LNCaP clone FGC (cell line): ENCODE results near the gene WDR64.

Source experiments
- DNase-seq: peaks from one replicate; pipeline ENCODE4 v3.0.0-alpha.2; 2011; ENCODE audit warnings: low read depth
- H3K4me3 ChIP-seq: 2 replicates; pipeline ENCODE4 v1.5.1; 2011; ENCODE audit warnings: mild to moderate bottlenecking, low read depth, low read length, control low read depth
- CTCF ChIP-seq: IDR thresholded peaks from 2 replicates; pipeline ENCODE4 v1.5.1; 2012; ENCODE audit warnings: mild to moderate bottlenecking; ENCODE audit not compliant: control insufficient read depth, insufficient read depth; ENCODE audit errors: extremely low read depth

Gene WDR64

GRCh38 chr1:241652012-241652411 is at the start of gene WDR64:
TSS of gene WDR64 (plus strand) at chr1:241652281. CDS start at chr1:241652485, 204 bp downstream.
- no peak for DNase-seq
- no peak for TF ChIP-seq CTCF
- H3K4me3 ChIP-seq = no peak within 1 kb of the TSS

- TF ChIP-seq CTCF = no peak
- DNase-seq = no peak
- H3K4me3 ChIP-seq = no peak overlapping the region
These were observed 48.3 kb upstream of the WDR64 start for GRCh38 chr1:241603731-241604245.

GRCh38 chr1:241605146-241605805 is 46.8 kb upstream of the WDR64 start:
- TF ChIP-seq CTCF = peak; percentile 44
- DNase-seq = no peak
- no peak overlapping the region for H3K4me3 ChIP-seq

GRCh38 chr1:241606544-241606943 is 45.5 kb upstream of the WDR64 start:
- DNase-seq = no peak
- no peak overlapping the region for H3K4me3 ChIP-seq
- TF ChIP-seq CTCF = no peak

- no peak for TF ChIP-seq CTCF
- H3K4me3 ChIP-seq = no peak overlapping the region
- DNase-seq = no peak
These were observed 44.6 kb upstream of the WDR64 start for GRCh38 chr1:241607497-241607896.

- DNase-seq = no peak
- H3K4me3 ChIP-seq = no peak overlapping the region
- TF ChIP-seq CTCF = no peak
These were observed 43.6 kb upstream of the WDR64 start for GRCh38 chr1:241608379-241609033.
